ENCODE results near the gene PGLYRP2. TPM values are rescaled to one million over a fixed set of nuclear protein-coding genes. Genes with fewer than 3 reads are reported as not detected.

The PGLYRP2 gene
- total RNA-seq, 1 experiment from 2014 or later: not detected

DNA sequence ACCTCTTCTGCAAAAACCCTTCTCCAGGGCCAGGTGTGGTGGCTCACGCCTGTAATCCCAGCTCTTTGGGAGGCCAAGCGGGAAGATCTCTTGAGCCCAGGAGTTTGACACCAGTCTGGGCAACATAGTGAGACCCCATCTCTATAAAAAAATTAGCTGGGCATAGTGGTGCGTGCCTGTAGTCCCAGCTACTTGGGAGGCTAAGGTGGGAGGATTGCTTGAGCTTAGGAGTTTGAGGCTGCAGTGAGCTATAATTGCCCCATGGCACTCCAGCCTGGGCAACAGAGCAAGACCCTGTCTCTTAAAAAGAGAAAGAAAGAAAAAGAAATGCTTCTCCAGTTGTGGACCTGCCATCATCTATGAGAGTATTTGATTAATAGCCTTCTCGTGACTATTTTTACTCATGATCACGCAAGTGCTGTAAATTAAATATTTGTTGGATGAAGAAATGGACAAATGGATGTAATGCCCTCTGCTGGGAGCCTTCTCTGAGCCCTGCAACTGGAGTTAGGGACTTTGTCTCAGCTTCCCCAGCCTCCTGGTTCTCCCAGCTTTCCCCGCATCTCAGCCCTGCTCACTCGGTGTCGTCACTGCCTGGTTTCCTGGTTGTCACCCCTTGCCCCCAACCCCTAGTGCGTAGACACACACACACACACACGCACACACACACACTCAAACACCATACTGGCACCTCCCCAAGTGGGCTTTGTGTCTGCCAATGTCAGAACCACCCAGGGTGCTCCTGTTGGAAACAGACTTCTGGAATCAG, 41.8 kb downstream of the PGLYRP2 start:
- BruUV-seq (replicated peaks): no TSS peak
- CTCF ChIA-PET: interaction anchor here (1.4 kb wide), 2 partner anchors 18 to 118 kb away, joined by 4 to 9 read pairs; partner anchors contain the start of gene AKAP8L
- POLR2A ChIA-PET: interaction anchor here (1.5 kb wide), 1 partner anchor 19 kb away, joined by 3 read pairs; the partner anchor contains the start of gene AKAP8L
- TF ChIP-seq, protein P1, sequence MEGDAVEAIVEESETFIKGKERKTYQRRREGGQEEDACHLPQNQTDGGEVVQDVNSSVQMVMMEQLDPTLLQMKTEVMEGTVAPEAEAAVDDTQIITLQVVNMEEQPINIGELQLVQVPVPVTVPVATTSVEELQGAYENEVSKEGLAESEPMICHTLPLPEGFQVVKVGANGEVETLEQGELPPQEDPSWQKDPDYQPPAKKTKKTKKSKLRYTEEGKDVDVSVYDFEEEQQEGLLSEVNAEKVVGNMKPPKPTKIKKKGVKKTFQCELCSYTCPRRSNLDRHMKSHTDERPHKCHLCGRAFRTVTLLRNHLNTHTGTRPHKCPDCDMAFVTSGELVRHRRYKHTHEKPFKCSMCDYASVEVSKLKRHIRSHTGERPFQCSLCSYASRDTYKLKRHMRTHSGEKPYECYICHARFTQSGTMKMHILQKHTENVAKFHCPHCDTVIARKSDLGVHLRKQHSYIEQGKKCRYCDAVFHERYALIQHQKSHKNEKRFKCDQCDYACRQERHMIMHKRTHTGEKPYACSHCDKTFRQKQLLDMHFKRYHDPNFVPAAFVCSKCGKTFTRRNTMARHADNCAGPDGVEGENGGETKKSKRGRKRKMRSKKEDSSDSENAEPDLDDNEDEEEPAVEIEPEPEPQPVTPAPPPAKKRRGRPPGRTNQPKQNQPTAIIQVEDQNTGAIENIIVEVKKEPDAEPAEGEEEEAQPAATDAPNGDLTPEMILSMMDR (IDR thresholded peaks at IDR 0.05; ENCODE audit: insufficient read depth in 1 of 2, low read depth in 1 of 2, low read length in 1 of 2, severe bottlenecking in 1 of 2, unreplicated experiment in 1 of 2): no peak
- intact Hi-C loops (cut with micrococcal nuclease; ENCODE audit: unreplicated experiment): loop anchor here (1.0 kb wide), 1 partner anchor 32 kb away; no protein-coding TSS in a partner anchor
- Histone ChIP-seq H3K36me3 (ENCODE audit: control insufficient read depth, insufficient read depth, low read length) (no peaks in the 10 kb centered on the region), H3K27me3 (replicated peaks; ENCODE audit: control insufficient read depth, insufficient read depth, low read length) (no peaks in the 10 kb centered on the region), H3K9me3 (no peaks in the 10 kb centered on the region), H3K4me3 (ENCODE audit: low read depth, low read length) (no peak overlapping the region), H3K4me1 (peaks cover 19% of the 10 kb centered on the region)
- peak in 1 of 2 experiments; percentile 50 for DNase-seq
- Mint-ChIP-seq H3K9me3 (ENCODE audit: unreplicated experiment) (no peaks in the 10 kb centered on the region), H3K27ac (ENCODE audit: unreplicated experiment) (peak overlapping the region; percentile 37), H3K4me1 (ENCODE audit: low read depth, unreplicated experiment) (peaks cover 7% of the 10 kb centered on the region), H3K36me3 (ENCODE audit: insufficient read depth, unreplicated experiment) (no peaks in the 10 kb centered on the region), H3K4me3 (ENCODE audit: unreplicated experiment) (no peak overlapping the region), H3K27me3 (ENCODE audit: insufficient read depth, unreplicated experiment) (no peaks in the 10 kb centered on the region)

DNA sequence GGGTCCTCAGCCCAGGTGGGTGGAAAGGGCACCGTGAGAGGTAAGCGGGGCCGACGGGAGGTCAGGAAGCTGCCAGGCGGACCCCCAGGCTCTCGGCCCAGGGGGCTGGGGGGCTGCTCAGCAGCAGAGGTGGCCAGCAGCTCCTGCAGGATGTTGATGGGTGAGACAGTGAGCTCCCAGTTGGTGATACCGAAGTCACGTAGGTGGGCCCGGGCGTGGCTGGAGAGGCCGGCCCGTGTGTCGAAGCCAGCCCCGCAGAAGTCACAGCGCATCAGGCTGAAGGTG, 42.5 kb downstream of the PGLYRP2 start:
- intact Hi-C loops (cut with micrococcal nuclease; ENCODE audit: unreplicated experiment): no loop called here
- Mint-ChIP-seq H3K9me3 (ENCODE audit: unreplicated experiment) (no peaks in the 10 kb centered on the region), H3K27ac (ENCODE audit: unreplicated experiment) (no peak overlapping the region), H3K4me3 (ENCODE audit: unreplicated experiment) (no peak overlapping the region), H3K36me3 (ENCODE audit: insufficient read depth, unreplicated experiment) (peaks cover 3% of the 10 kb centered on the region), H3K27me3 (ENCODE audit: insufficient read depth, unreplicated experiment) (no peaks in the 10 kb centered on the region), H3K4me1 (ENCODE audit: low read depth, unreplicated experiment) (peaks cover 9% of the 10 kb centered on the region)
- ChIA-PET POLR2A (interaction anchor here (1.5 kb wide), 1 partner anchor 18 kb away, joined by 3 read pairs; the partner anchor contains the start of gene AKAP8L), CTCF (interaction anchor here (1.4 kb wide), 2 partner anchors 17 to 119 kb away, joined by 4 to 9 read pairs; partner anchors contain the start of gene AKAP8L)
- no peak overlapping the region for H3K4me3 ChIP-seq (ENCODE audit: low read depth, low read length)
- DNase-seq: no peak
- no peaks in the 10 kb centered on the region for H3K36me3 ChIP-seq (ENCODE audit: control insufficient read depth, insufficient read depth, low read length)
- no TSS peak for BruUV-seq (replicated peaks)
- peaks cover 19% of the 10 kb centered on the region for H3K4me1 ChIP-seq
- no peaks in the 10 kb centered on the region for H3K9me3 ChIP-seq
- H3K27me3 ChIP-seq (replicated peaks; ENCODE audit: control insufficient read depth, insufficient read depth, low read length): no peaks in the 10 kb centered on the region
- TF ChIP-seq, protein P1 (IDR thresholded peaks at IDR 0.05; ENCODE audit: insufficient read depth in 1 of 2, low read depth in 1 of 2, low read length in 1 of 2, severe bottlenecking in 1 of 2, unreplicated experiment in 1 of 2): no peak

DNA sequence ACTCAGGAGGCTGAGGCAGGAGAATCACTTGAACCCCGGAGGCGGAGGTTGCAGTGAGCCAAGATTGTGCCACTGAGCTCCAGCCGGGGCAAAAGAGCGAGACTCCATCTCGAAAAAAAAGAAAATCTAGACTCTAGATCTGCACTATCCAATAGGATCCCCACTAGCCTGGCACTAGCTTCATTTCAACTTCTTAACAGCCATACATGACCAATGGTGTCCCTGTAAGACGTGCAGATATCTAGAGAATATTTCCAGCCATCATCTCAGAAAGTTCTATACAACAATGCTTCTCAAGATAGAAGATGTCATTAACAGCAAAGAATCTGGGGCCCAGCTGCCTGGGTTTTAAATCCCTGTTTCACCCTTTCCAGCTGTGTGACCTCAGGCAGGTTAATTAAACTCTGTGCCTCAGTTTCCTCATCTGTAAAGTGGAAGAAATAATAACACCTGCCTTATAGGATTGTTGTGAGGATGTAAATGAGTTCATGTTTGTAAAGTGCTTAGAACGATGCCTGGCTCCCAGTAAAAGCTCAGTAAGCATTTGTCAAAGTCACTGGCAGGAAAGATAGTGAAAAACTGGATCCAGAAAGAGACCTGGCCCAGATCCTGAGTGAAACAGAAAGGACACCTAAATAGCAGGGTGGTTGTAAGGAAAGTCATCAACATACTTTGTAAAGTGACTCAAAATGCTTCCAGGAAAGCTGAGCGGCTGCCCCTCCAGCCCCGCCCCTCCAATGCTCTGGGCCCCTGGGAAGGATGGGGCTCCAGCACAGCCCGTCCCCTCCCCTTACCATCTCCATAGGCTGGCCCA, 43.1 kb downstream of the PGLYRP2 start:
- POLR2A ChIA-PET: no interaction called here

More for the DNA sequence above, 43.1 kb downstream of the PGLYRP2 start:
- TF ChIP-seq, protein P1 (IDR thresholded peaks at IDR 0.05; ENCODE audit: insufficient read depth in 1 of 2, low read depth in 1 of 2, low read length in 1 of 2, severe bottlenecking in 1 of 2, unreplicated experiment in 1 of 2): no peak
- H3K9me3 Mint-ChIP-seq (ENCODE audit: unreplicated experiment): no peaks in the 10 kb centered on the region
- no peaks in the 10 kb centered on the region for H3K27me3 Mint-ChIP-seq (ENCODE audit: insufficient read depth, unreplicated experiment)
- H3K4me3 ChIP-seq (ENCODE audit: low read depth, low read length): no peak overlapping the region
- peaks cover 14% of the 10 kb centered on the region for H3K4me1 Mint-ChIP-seq (ENCODE audit: low read depth, unreplicated experiment)
- H3K27ac Mint-ChIP-seq (ENCODE audit: unreplicated experiment): no peak overlapping the region
- intact Hi-C loops (cut with micrococcal nuclease; ENCODE audit: unreplicated experiment): no loop called here
- CTCF ChIA-PET: no interaction called here
- H3K4me3 Mint-ChIP-seq (ENCODE audit: unreplicated experiment): no peak overlapping the region
- H3K9me3 ChIP-seq: no peaks in the 10 kb centered on the region
- peaks cover 9% of the 10 kb centered on the region for H3K36me3 Mint-ChIP-seq (ENCODE audit: insufficient read depth, unreplicated experiment)
- BruUV-seq (replicated peaks): no TSS peak
- no peaks in the 10 kb centered on the region for H3K27me3 ChIP-seq (replicated peaks; ENCODE audit: control insufficient read depth, insufficient read depth, low read length)
- no peaks in the 10 kb centered on the region for H3K36me3 ChIP-seq (ENCODE audit: control insufficient read depth, insufficient read depth, low read length)
- H3K4me1 ChIP-seq: peaks cover 25% of the 10 kb centered on the region
- no peak for DNase-seq
